Naive thymus-derived CD4-positive, alpha-beta T cell (primary cell): ENCODE data around the gene RFX7. TPM values are rescaled to one million over a fixed set of nuclear protein-coding genes. Genes with fewer than 3 reads are reported as not detected.

Source experiments
- polyA plus RNA-seq, 2 donors: library from polyadenylated mRNA; unstranded; fragments of 300-500 nt; fragmentation: Illumina TruSeq; gene quantifications; one replicate each; pipeline ENCODE4 v1.2.3, GENCODE V29; 2021
- total RNA-seq, 6 experiments: library from RNA in 5 of 6; stranded (reverse) in 5 of 6; gene quantifications; 1 replicate in 5 of 6; 2 replicates in 1 of 6; pipeline ENCODE4 v1.2.3 and lab custom pipeline; 2021 to 2026

Gene RFX7
- total and polyA plus RNA-seq, 7 experiments from 2014 or later: 4.1 to 48.7 (median 22.3) TPM

Other genes with a start within 250 kb of the RFX7 start
- gene TEX9, start 121.5 kb upstream of the RFX7 start, total RNA-seq: 1 to 10 TPM; 1.6 to 3.1 (median 1.9) TPM
- under 1 TPM; 0.44 to 0.61 TPM for gene TEX9, start 121.5 kb upstream of the RFX7 start, polyA plus RNA-seq
- gene MNS1, start 221.3 kb upstream of the RFX7 start, total RNA-seq: under 1 TPM in 2 of 5 experiments, not detected in 3; 0.24 to 0.53 TPM
- under 1 TPM in 1 of 2 donors, not detected in 1; 0.31 TPM for gene MNS1, start 221.3 kb upstream of the RFX7 start, polyA plus RNA-seq